Breast epithelium (tissue), 4 donors: Measurements from ENCODE around the gene ID3. TPM values are rescaled to one million over a fixed set of nuclear protein-coding genes. Genes with fewer than 3 reads are reported as not detected.

Experiments used
- DNase-seq, 2 donors: peaks; one replicate each; pipeline ENCODE4 v3.0.0-alpha.2; 2019; ENCODE audit warnings: low spot score in 2 of 2
- H3K27ac ChIP-seq, 2 donors: fragments of 200-600 bp; sonication (generic) in 1 of 2; one replicate each; pipeline ENCODE4 v1.5.1; 2016 to 2019; ENCODE audit warnings: mild to moderate bottlenecking in 1 of 2
- H3K27me3 ChIP-seq, 2 donors: fragments of 200-600 bp; sonication (generic) in 1 of 2; one replicate each; pipeline versions ENCODE4 v1.5.1 to v1.6.0; 2017 to 2019; ENCODE audit warnings: control low read depth in 1 of 2, mild to moderate bottlenecking in 1 of 2
- H3K36me3 ChIP-seq: fragments of 200-600 bp; one replicate; pipeline ENCODE4 v1.5.1; 2019
- H3K4me1 ChIP-seq, 2 donors: fragments of 200-600 bp; sonication (generic); one replicate each; pipeline ENCODE4 v1.5.1; 2016 to 2019; ENCODE audit warnings: control low read depth in 1 of 2
- H3K4me3 ChIP-seq, 3 donors: fragments of 200-600 bp; sonication (generic); 1 replicate in 2 of 3; 2 replicates in 1 of 3; pipeline ENCODE4 v1.5.1; 2016 to 2019; ENCODE audit warnings: mild to moderate bottlenecking in 3 of 3, moderate library complexity in 2 of 3
- H3K9me3 ChIP-seq, 2 donors: fragments of 200-600 bp; sonication (generic) in 1 of 2; one replicate each; pipeline ENCODE4 v1.5.1; 2016 to 2019; ENCODE audit warnings: control low read depth in 1 of 2
- POLR2A ChIP-seq: fragments of 450-650 bp; IDR thresholded peaks from one replicate; pipeline ENCODE4 v1.6.1; 2016; ENCODE audit warnings: antibody characterized with exemption, mild to moderate bottlenecking, moderate library complexity
- POLR2AphosphoS5 ChIP-seq, 3 donors: sonication (generic); formaldehyde crosslinking; IDR thresholded peaks; one replicate each; pipeline ENCODE4 v1.6.1; 2017; ENCODE audit warnings: antibody characterized with exemption in 3 of 3
- intact Hi-C: fragments of 100-400 bp; cut with DNase I; formaldehyde crosslinking; loops from one replicate; pipeline ENCODE4 v1.15.1; 2023; ENCODE audit warnings: low total_unique reads
- total RNA-seq, 3 donors: library from RNA; depleted of rRNA; stranded (reverse); fragments of >200 nt; gene quantifications; one replicate each; pipeline ENCODE4 v1.1.0, GENCODE V29; 2016
- TF ChIP-seq, protein P1 (sequence below), 3 donors: fragments of 450-650 bp; IDR thresholded peaks; one replicate each; pipeline ENCODE4 v1.5.1; 2016 to 2017; ENCODE audit warnings: antibody characterized with exemption in 3 of 3, mild to moderate bottlenecking in 3 of 3, moderate library complexity in 3 of 3

Gene ID3
- total RNA-seq, 3 donors from 2014 or later: 79.9 to 133 (median 90.9) TPM

DNA sequence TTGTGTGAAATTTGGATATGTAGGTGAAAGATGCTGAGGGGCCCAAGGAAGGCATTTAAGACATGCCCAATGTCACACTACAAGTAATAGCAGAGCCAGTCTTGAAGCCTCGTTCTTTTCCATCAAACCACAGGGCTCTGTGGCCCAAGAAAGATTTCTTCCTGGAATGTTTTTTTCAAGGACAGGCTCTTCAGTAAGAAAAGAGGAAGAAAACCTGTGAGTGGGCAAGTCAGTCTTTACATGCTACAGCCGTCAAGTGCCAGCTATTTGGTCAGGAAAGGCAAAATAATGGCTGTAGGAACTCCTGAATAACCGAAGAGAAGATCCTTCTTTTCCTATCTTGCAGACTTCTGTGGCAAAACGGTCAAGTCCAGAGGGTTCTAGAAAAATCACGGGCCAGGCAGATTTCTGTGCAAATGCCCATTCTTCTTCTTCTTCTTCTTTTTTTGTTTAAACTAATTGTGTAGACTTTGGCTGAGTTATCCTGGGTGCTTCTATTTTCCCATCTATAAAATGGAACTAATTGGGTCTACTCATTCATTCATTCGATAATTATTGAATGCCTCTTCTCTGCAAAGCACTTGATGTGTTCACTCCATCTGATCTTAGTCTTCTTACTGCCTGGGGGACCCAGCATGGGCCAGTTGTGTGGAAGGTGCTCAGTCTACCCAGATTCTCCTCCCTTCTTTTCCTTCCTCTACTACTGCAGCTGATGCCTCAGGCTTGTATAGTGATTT lies 1.9 kb upstream of the ID3 start:
- Histone ChIP-seq H3K4me1 (peaks cover 0 to 7% of the 10 kb centered on the region in 2 donors), H3K4me3 (peak overlapping the region in 1 of 3 donors; percentile 41), H3K27me3 (no peaks in the 10 kb centered on the region), H3K9me3 (no peaks in the 10 kb centered on the region), H3K27ac (peak overlapping the region; percentile 93 to 94), H3K36me3 (no peaks in the 10 kb centered on the region)
- TF ChIP-seq, protein P1, sequence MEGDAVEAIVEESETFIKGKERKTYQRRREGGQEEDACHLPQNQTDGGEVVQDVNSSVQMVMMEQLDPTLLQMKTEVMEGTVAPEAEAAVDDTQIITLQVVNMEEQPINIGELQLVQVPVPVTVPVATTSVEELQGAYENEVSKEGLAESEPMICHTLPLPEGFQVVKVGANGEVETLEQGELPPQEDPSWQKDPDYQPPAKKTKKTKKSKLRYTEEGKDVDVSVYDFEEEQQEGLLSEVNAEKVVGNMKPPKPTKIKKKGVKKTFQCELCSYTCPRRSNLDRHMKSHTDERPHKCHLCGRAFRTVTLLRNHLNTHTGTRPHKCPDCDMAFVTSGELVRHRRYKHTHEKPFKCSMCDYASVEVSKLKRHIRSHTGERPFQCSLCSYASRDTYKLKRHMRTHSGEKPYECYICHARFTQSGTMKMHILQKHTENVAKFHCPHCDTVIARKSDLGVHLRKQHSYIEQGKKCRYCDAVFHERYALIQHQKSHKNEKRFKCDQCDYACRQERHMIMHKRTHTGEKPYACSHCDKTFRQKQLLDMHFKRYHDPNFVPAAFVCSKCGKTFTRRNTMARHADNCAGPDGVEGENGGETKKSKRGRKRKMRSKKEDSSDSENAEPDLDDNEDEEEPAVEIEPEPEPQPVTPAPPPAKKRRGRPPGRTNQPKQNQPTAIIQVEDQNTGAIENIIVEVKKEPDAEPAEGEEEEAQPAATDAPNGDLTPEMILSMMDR (IDR thresholded peaks at IDR 0.05): no peak
- no peak for TF ChIP-seq POLR2AphosphoS5 (IDR thresholded peaks at IDR 0.05)
- no peak for TF ChIP-seq POLR2A
- intact Hi-C loops: no loop called here
- DNase-seq: no peak

DNA sequence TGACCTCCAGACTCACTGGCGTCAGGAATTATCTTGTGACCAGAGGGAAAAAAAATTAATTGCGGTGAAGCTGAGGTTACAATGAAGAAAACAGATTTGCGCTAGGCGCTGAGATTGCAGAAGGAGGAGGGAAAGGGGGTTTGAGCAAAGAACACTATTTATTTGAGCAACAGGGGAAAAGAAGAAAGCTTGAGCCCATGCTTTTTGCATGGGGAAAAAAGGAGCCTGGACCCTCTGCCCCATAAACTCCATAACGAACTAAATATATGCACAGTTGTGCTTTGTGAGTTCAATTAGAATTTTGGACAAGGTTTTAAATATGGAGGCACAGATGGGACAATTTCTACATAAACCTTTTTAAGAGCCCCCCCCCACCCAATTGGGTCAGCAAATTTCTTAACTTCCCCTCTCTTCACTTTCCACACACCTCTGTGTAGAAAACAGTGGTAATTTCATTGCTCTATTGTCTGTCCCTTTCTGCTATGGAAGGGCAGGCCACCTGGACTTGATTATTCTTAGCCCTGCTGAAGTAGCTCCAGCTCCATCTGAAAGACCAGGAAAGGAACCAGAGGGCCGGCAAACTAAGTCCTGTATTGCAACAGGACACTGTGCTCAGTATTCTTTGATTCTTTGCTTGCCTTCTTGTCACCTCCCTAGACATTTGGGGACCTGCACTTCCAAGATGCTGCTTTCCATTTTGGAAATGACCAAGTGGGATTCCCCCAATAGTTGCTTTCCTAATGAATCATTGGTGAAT lies 862 bp upstream of the ID3 start:
- TF ChIP-seq, protein P1 (IDR thresholded peaks at IDR 0.05): no peak
- peak; percentile 4 for TF ChIP-seq POLR2A
- no peaks in the 10 kb centered on the region for H3K36me3 ChIP-seq
- H3K4me1 ChIP-seq: peaks cover 0 to 7% of the 10 kb centered on the region in 2 donors
- DNase-seq: no peak
- no peaks in the 10 kb centered on the region for H3K27me3 ChIP-seq
- H3K9me3 ChIP-seq: no peaks in the 10 kb centered on the region
- intact Hi-C loops: no loop called here
- peak overlapping the region; percentile 67 to 79 (median 68) for H3K4me3 ChIP-seq
- H3K27ac ChIP-seq: peak overlapping the region; percentile 93 to 94

DNA sequence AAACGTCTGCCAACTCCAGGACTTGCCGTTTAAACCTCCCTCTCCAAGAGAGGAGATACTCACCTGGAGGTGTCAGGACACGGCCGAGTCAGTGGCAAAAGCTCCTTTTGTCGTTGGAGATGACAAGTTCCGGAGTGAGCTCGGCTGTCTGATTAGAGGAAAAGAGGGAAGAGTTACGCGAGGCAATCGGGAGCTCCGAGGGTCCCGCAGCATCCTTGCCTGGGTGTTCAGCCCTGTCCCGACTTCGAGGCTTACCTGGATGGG lies 497 bp downstream of the ID3 start:
- TF ChIP-seq POLR2A: no peak
- TF ChIP-seq POLR2AphosphoS5 (IDR thresholded peaks at IDR 0.05): no peak
- TF ChIP-seq, protein P1 (IDR thresholded peaks at IDR 0.05): no peak
- no peaks in the 10 kb centered on the region for H3K36me3 ChIP-seq
- peak overlapping the region; percentile 93 to 94 for H3K27ac ChIP-seq
- H3K4me1 ChIP-seq: peaks cover 0 to 7% of the 10 kb centered on the region in 2 donors
- intact Hi-C loops: no loop called here
- no peaks in the 10 kb centered on the region for H3K9me3 ChIP-seq
- DNase-seq: no peak
- H3K4me3 ChIP-seq: peak overlapping the region; percentile 67 to 79 (median 68)
- H3K27me3 ChIP-seq: no peaks in the 10 kb centered on the region

DNA sequence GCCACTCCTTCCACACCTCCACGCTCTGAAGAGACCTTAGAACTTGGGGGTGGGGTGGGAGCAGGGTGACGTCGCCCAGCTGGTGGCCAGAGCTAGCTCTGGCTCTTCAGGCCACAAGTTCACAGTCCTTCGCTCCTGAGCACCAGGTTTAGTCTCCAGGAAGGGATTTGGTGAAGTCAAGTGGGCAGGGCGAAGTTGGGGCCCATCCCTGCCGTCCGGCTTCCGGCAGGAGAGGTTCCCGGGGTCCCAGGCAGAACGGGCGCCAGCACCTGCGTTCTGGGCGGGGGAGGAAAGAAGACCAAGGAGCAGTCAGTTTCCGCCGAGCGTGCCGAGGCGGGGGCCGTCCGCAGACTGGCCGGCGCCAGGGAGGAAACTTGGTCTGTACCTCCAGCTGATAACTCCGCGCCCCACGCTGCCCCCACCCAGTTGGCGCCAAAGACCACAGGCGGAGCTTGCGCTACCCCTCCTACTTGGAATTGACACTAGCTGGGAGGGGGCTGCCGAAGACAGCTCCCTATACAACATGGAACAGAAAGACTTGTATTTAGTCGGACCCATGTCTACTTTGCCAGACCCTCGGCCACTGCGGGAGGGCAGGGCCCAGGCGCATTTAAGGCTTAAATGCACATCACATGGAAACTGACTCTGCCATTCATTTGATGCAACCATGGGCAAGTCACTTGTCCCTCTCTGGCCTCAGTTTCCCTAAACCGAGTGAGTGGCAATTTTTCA lies 995 bp downstream of the ID3 start:
- Histone ChIP-seq H3K36me3 (no peaks in the 10 kb centered on the region), H3K4me3 (peak overlapping the region; percentile 67 to 79 (median 68)), H3K27me3 (no peaks in the 10 kb centered on the region), H3K4me1 (peaks cover 0 to 7% of the 10 kb centered on the region in 2 donors), H3K27ac (peak overlapping the region; percentile 93 to 94), H3K9me3 (no peaks in the 10 kb centered on the region)
- intact Hi-C loops: no loop called here
- no peak for DNase-seq
- TF ChIP-seq POLR2AphosphoS5 (IDR thresholded peaks at IDR 0.05): no peak
- TF ChIP-seq POLR2A: no peak
- TF ChIP-seq, protein P1 (IDR thresholded peaks at IDR 0.05): no peak
